Skeletal muscle cell (primary cell): ENCODE measurements around the gene FBXW8.

Experiments used
- DNase-seq: peaks from one replicate; pipeline ENCODE4 v3.0.0-alpha.2; 2010; ENCODE audit warnings: low read depth
- H3K4me3 ChIP-seq: 2 replicates; pipeline ENCODE4 v1.5.1; 2011; ENCODE audit warnings: low read depth, mild to moderate bottlenecking, control low read depth, low read length, moderate library complexity

The FBXW8 gene

GRCh38 chr12:116945886-116946550 is 35.3 kb downstream of the FBXW8 start:
- DNase-seq = no peak
- no peak overlapping the region for H3K4me3 ChIP-seq

- no peak overlapping the region for H3K4me3 ChIP-seq
Measured at GRCh38 chr12:116948298-116948697, 37.5 kb downstream of the FBXW8 start.

GRCh38 chr12:116950628-116951325 is 40.0 kb downstream of the FBXW8 start:
- no peak for DNase-seq

More at GRCh38 chr12:116948298-116948697, 37.5 kb downstream of the FBXW8 start:
- no peak for DNase-seq

DNA sequence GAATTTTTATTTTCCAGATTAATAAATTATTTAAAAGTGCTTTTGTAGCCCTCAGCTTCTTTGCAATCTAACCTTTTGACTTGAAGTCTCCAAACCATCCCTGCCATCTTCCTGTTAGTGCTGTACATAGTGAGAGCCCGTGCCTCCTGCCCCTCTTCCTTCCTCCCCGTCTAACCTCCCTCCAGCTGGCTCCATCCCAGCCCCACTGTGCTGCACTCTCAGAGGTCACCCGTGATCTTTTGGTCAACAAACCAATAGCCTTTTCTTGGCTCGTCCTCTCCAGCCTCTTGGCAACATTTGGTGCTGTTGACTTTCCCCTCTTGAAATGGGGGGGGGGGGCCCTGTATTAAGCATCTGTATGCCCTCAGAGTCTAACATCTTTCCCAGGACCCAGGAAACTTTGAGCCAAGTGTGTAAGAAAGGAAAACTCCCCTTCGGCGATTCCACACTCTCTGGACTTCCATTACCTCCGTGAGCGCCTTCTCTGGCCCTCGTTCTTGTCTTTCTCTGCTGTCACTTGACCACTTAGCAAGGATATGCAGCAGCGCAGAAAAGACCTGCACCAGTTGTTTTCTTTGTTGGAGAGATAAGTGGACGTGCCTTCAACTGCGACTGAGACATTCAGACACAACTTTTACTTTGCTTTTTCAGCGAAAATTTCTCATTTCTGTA is 44.1 kb downstream of the FBXW8 start:
- DNase-seq = no peak
- H3K4me3 ChIP-seq = no peak overlapping the region

More at GRCh38 chr12:116950628-116951325, 40.0 kb downstream of the FBXW8 start:
- H3K4me3 ChIP-seq = no peak overlapping the region

DNA sequence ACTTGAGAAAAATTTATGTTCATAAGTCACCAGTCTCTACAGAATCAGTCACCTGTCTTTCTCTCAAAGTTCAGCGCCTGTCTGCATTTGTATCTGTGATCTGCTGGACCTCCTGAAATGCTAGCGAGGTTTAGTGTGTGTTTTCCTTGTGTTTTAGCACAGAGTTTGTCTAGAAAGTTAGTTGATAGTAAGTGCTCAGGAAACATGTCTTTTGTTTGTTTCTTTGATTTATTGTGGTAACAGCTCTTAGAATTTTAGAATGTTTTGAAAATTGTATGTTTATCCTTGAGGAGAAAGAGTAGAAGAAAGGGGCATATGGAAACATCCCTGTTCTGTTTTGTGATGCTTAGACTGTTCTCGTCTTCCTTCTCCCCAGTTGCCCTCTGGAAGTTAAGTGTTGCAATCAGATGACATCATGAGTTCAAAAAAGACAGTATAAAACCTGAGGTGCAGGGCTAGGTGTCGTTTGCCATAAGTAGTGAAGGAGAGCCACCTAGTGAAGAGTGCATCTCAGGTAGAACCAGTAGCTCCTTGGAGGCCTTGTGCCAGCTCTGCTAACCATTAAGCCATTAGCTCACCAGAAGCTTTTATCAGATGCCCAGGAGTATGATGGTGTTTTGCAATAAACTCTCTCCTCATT is 44.8 kb downstream of the FBXW8 start:
- DNase-seq = no peak
- no peak overlapping the region for H3K4me3 ChIP-seq

GRCh38 chr12:116958402-116959197 is 47.9 kb downstream of the FBXW8 start:
- DNase-seq = no peak
- H3K4me3 ChIP-seq = no peak overlapping the region

- DNase-seq = no peak
- no peak overlapping the region for H3K4me3 ChIP-seq
Measured at GRCh38 chr12:116959198-116959460, 48.4 kb downstream of the FBXW8 start.

GRCh38 chr12:116959845-116960514 is 49.2 kb downstream of the FBXW8 start:
- DNase-seq = no peak

DNA sequence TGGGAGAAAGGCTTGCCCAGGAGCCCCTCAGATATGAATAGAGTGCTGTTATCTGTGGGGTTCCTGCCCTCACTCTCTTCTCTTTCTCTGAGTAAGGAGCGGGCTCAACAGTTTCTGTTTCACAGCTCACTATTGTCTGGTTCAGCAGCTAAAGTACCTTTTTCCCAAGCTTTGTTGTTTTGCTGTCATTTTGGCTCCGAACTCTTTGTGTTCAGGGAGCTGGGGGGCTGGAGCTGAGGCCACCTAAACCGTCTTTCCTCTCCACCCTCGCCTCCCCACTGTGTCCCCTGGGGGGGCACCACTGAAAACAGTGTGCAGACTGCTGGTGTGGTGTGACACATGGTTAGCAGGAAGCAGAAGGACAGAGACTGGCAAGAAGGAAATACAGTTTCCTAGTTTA is 51.4 kb downstream of the FBXW8 start:
- no peak for DNase-seq
- no peak overlapping the region for H3K4me3 ChIP-seq

More at GRCh38 chr12:116959845-116960514, 49.2 kb downstream of the FBXW8 start:
- H3K4me3 ChIP-seq = no peak overlapping the region

DNA sequence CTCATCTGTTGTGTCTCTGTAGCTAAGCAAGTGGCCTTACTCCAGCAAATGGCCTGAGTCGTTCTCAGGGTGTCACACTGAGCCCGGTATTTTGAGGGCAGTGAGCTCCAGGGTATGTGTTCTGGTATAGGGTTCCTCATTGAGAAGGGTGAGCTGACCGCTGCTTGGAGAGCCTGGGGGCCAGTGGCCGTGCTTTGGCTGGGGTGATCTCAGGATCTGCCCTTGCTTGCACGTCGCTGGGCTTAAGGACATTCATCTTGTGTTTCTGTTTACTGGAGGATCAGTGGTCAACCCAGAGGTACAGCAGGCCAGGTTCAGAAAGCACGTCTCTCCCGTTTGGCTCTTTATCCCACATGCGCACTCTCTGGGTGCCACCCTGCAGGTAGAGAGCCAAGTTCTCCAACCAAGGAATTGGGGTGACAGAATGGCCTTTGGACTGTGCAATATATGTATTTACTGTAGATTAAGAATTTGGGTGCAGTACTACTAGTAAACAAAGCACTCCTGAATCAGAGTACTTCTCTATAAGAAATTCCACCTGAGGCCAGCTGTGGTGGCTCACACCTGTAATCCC is 52.1 kb downstream of the FBXW8 start:
- no peak overlapping the region for H3K4me3 ChIP-seq
- no peak for DNase-seq

DNA sequence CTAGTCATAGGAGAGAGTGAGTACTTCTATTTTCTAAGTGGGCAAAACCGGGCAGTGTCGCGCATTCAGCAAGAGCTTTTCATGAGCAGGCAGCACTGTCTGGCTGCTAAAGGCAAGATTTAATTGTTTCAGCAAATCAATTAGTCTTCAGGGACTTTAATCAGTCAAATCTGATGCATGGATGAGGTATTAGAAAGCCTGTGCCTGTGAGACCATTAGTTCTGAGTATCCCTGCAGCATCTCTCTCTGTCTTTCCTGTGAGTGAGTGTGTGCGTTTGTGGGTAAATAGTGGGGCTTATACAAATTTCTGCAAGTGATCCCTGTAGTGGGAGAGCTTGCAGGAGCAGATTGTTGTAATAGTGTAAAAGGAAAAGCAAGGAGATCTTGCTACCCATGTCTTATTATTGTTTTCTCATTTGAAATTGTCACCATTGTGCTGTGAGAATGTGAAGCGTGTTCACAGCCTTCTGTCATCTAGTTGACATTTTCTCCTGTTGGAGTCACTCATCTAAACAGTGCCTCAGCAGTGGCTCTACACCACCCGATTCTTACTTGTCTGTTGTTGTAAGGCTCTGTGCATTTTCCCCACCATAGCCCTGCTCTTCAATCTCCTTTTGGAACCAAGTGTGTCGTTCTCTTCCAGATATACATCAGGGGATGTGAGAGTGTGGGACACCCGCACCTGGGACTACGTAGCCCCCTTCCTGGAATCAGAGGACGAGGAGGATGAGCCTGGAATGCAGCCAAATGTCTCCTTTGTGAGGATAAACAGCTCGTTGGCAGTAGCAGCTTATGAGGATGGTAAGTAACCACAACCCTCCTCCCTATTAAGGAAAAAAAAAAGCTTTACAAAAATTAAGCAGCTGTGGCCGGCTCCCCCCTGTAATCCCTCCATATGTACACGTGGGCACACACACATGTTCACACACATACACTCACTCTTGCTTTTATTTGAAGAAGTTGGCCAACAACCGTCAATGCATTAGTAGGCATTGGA is 53.6 kb downstream of the FBXW8 start:
- no peak overlapping the region for H3K4me3 ChIP-seq
- no peak for DNase-seq

DNA sequence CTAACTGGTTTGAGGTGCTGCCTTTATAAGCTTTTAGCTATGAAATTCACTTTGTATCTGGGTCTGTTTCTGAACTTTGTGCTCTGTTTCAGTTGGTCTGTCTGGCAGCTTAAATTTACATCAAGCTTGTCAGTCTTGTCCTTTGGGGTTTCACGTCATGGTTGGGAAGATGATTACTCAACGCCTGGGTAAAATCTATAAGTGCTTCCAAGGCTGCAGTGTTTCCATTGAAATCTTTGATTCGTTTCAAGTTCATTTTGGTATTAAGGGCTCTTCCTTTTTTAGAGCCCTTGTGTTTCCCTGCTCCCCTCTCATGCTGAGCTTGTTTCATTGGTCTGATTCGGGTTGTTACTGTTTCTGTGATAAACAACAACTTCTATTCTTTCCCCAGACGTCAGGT is 58.2 kb downstream of the FBXW8 start:
- DNase-seq = no peak
- no peak overlapping the region for H3K4me3 ChIP-seq

GRCh38 chr12:116969615-116970585 is 59.1 kb downstream of the FBXW8 start:
- H3K4me3 ChIP-seq = no peak overlapping the region
- DNase-seq = no peak

GRCh38 chr12:116971222-116971621 is 60.5 kb downstream of the FBXW8 start:
- no peak for DNase-seq
- H3K4me3 ChIP-seq = no peak overlapping the region

GRCh38 chr12:116975779-116976393 is 65.1 kb downstream of the FBXW8 start:
- H3K4me3 ChIP-seq = no peak overlapping the region
- DNase-seq = no peak
